HG03442 (cell line): ENCODE results near the gene VTI1A.
"Not testable (repeated sequence)": the region's sequence is repeated elsewhere in the genome, so short reads cannot be mapped to it uniquely, and the experiment has no call there.

ENCODE experiments used
- ATAC-seq: cut with Tn5 transposase; IDR thresholded peaks from one replicate; pipeline ENCODE4 v1.9.1; 2021; ENCODE audit warnings: mild to moderate bottlenecking, moderate library complexity; ENCODE audit not compliant: unreplicated experiment

Gene VTI1A

GRCh38 chr10:112712536-112712935 lies 265.5 kb downstream of the VTI1A start:
- no peak for ATAC-seq

- ATAC-seq = no peak
Measured at GRCh38 chr10:112713411-112713810, 266.4 kb downstream of the VTI1A start.

DNA sequence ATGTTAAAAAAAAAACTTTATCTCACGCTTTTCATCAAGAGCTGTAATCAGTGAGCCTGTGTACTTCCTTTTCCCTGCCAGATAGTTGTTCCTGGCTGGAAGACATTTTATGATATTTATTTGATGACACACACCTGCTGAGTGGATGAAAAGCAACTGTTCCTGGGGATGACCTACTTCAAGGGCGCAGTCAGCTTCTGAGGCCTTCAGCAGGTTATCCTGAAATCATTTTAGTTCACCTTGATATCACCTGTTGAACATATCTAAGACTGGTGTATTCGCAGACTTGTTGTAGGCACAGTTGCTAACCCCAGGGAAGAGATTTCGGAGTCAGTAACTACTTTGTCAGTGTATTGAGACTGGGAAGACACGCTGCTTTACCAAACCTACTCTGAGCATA lies 268.6 kb downstream of the VTI1A start:
- no peak for ATAC-seq

DNA sequence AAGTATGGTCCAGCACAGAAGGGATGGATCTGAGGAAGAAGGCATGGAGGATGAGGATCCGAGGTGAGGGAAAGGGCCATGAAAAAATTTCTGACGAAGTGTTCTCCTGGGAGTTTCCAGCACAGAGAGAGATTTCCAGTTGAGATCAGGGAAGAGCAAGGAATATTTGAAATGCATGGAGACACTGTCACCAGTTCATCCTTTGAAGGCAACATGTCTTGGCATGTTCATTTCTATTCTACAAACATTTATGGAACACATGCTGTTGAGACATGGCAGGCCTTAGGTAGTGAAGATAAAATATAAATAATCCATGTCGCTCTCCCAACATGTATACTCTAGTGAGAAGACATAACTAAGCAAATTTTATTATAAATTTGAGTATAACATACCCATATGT lies 269.1 kb downstream of the VTI1A start:
- no peak for ATAC-seq

DNA sequence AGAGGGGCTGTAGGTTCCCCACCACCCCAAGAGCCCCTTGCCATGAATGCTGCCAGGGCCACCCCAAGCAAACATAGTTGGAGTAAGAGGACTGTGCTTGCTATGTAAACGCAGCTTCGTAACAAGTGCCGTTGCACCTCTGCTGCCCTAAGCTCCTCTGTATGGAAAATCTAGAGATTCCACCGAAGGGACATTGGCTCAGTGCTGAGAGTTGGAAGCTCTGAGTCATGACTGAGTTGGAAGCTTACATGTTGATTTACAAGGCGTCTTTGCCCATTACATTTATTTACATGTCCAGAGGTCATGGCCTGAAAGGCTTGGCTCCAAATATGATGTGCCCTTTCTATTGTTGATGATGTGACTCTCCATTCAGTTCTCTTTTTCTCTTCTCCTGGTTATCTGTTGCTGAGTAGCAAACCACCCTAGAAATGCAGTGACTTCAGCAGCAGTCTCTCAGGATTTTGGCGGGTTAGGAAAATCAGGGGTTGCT lies 270.0 kb downstream of the VTI1A start:
- no peak for ATAC-seq

DNA sequence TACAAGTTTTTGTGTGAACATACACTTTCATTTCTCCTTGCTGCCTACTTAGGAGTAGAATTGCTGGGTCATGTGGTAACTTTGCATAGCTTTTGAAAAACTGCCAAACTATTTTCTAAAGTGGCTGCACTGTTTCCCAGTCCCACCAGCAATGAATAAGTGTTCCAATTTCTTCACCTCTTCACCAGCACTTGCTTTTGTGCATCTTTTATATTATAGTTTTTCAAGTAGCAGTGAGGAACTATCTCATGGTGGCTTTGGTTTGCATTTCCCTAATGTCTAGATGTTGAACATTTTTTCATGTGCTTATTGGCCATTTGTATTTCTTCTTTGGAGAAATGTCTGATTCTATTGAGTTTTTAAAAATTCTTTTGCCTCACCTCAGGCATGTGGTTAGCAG lies 273.2 kb downstream of the VTI1A start:
- ATAC-seq = no peak

GRCh38 chr10:112721080-112721698 lies 274.2 kb downstream of the VTI1A start:
- peak; percentile 53 for ATAC-seq

- ATAC-seq = no peak
Measured at GRCh38 chr10:112722758-112723157, 275.7 kb downstream of the VTI1A start.

DNA sequence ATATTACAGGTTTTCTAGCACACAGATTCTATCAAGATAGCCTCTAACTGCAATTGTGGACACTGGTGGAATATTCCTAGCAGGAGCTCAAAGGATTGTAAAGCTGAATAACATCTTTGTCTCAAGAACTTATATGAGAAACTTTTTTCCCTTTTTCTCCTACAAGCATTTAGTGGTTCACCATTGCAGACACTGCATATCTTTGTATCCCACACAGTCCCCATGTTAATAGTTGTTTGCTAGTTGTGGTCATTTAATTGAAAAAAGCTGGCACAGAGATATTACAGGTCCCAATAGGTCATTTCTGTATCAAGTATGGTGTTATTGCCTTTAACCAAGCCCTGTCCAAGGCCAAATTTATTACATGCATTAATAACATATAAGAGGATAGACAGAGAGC lies 276.9 kb downstream of the VTI1A start:
- ATAC-seq = no peak

DNA sequence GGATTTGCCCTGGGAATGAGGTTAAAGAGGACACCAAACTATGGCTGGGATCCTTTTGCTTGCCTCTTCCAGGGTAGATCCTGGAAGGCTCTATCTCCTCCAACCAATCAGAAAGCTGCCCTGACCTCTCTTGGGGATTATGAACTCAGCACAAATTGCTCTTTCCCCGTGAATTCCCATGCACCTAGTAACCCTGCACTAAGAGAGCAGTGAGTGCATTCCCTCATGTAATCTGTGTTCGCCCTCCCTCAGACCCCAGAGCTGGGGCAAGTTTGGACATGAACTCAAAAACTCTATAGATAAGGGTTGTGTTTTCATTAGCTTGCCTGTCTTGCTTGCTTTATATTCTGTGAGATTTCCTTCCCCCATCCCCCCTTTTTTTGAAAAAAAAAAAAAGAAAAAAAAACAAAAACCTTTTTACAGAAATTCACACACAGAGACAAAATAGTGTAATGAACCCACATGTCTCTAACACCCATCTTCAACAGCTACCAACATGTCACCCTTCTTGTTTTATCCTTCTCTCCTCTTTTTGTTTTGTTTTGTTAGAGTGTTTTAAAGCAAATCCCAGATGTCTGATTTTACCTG lies 277.5 kb downstream of the VTI1A start:
- no peak for ATAC-seq

- ATAC-seq = no peak
Measured at GRCh38 chr10:112728118-112728883, 281.3 kb downstream of the VTI1A start.

DNA sequence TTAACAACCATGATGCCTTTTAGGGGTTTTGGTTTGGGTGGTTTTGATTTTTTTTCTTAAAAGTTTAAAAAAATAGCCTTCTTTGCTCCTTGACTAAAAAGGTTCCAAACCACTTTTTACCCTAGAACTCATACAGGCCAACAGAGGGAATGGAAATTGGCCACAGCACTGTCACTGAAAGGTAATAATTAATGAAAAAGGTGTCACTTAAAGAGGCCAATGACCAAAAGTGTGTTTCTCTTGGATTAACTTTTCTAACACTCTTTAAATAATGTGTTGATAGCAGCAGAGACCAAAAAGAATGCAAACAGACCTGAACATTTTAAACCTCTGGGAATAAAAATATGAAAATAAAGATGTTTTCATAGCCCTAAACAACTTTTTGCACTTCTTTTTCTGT lies 282.0 kb downstream of the VTI1A start:
- no peak for ATAC-seq

DNA sequence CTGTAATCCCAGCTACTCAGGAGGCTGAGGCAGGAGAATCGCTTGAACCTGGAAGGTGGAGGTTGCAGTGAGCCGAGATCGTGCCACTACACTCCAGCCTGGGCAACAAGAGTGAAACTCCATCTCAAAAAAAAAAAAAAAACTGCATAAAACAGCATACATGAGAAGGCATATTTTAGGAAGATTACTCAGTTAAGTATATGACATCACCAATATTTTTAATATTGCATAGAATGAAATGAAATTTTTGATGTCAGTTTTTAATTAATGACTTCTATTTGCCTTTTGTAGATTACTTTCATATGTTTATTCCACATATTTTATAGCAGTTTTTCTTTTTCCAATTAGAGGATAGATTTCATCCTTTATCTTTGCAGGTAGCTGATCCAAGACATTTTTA lies 284.4 kb downstream of the VTI1A start:
- ATAC-seq = not testable (repeated sequence)

DNA sequence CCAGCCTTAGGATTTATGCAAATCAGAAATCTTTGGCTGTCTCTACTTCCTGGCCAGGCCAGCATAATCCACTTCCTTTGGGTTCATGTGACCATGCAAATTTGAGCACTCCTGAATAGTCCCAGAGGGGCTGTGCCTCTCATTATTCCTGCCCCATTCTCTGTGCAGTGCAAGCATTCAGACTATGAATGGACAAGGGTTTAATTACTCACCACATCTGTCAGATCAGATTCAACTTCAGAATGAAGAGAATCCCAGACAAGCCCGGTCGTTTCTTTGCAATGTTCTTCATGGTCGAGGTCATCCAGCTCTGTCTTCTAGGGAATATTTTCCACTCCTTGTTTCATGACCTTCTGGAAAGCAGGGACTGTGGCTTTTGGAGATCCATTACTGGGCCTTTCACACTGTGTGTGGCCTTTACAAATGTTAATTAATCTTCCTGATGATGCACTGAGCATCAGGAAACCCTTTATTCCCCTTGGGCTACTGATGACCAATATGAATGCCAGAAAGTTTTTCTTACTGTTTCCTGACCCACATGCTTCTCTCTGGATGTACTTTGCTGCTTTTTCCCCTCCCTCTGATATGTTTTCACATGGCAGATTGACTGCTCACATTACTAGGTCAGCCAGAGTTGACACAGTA lies 285.4 kb downstream of the VTI1A start:
- ATAC-seq = no peak

DNA sequence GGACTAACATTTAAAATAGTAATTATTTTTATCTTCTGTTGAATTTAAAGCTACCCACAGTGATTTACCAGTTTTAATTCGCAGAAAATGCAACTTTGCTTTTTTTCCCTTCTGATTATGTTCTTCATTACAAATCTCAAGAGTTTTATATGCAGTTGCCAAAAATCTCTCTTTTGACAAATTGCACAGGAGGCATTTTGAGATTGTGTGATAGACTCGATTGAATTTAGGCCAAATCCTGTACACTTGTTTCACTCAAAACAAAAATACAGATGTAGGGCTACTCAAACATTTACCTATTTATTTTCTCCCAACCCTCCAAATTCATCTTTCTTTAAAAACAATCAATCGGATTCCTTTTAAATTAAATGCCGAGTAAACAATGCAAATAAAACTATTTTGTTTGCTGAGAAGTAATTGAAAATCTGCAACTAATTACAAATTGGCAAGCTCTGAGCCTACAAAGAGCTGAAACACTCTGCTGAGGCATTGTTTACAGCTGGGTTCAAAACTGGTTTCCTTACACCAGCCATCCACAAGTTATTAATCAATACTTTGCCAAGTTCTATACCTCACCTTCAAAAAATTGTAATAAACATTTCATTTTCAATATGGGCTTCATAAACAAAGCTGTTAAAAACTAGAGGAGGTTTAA lies 288.2 kb downstream of the VTI1A start:
- ATAC-seq = no peak

GRCh38 chr10:112738606-112739591 lies 291.9 kb downstream of the VTI1A start:
- ATAC-seq = no peak

- no peak for ATAC-seq
Measured at GRCh38 chr10:112739592-112740353, 292.8 kb downstream of the VTI1A start.

DNA sequence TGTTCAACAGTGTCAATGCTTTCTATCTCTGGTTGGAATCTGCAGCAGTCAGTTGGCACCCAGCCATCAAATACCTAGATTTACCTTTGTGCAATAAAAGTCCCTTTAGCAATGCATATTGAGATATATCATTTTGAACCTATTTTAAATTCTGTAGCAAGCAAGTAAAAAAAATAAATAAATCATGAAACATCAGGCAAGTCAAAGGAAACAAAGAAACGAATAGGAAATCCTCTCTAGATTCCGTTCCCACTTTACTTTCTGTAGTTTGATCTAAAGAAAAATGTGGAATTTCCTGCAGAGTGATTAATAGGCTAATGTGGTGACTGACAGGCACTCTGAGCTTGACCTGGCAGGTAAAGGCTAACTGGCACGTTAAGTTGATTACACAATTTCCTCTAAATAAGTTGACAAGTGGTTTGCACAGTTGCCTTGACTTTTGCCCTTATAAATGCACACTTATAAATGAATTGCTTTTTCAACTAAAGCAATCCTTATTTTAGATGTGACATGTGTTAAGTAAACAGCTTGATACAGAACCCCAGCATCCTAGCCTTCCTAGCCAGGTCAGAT lies 294.9 kb downstream of the VTI1A start:
- ATAC-seq = no peak
